Chondrocyte (in vitro differentiated cells): ENCODE data around the gene PODN. TPM values are rescaled to one million over a fixed set of nuclear protein-coding genes. Genes with fewer than 3 reads are reported as not detected.

Source experiments
- DNase-seq: peaks from one replicate; pipeline ENCODE4 v3.0.0; 2021; ENCODE audit warnings: mixed read lengths, low spot score
- H3K27ac Mint-ChIP-seq: one replicate; pipeline ENCODE4 v1.8.0; 2021; ENCODE audit warnings: mild to moderate bottlenecking, moderate library complexity, mixed read lengths; ENCODE audit not compliant: unreplicated experiment
- H3K27me3 Mint-ChIP-seq: 2 replicates; pipeline ENCODE4 v1.8.0; 2021; ENCODE audit warnings: low read depth, mixed read lengths
- H3K36me3 Mint-ChIP-seq: 2 replicates; pipeline ENCODE4 v1.8.0; 2021; ENCODE audit warnings: low read depth, mixed read lengths
- H3K4me1 Mint-ChIP-seq: 2 replicates; pipeline ENCODE4 v1.8.0; 2021; ENCODE audit warnings: low read depth, mild to moderate bottlenecking, mixed read lengths
- H3K4me3 Mint-ChIP-seq: one replicate; pipeline ENCODE4 v1.8.0; 2021; ENCODE audit warnings: mild to moderate bottlenecking, moderate library complexity, mixed read lengths; ENCODE audit not compliant: unreplicated experiment
- H3K9me3 Mint-ChIP-seq: 2 replicates; pipeline ENCODE4 v1.8.0; 2021; ENCODE audit warnings: low read depth, mixed read lengths
- total RNA-seq: library from RNA; stranded (reverse); gene quantifications from 3 replicates; pipeline ENCODE4 v1.2.1, GENCODE V29; 2021
- TF ChIP-seq, protein P1 (sequence below): fragments of 200-600 bp; sonication (generic); IDR thresholded peaks from 2 replicates; pipeline ENCODE4 v1.5.0; 2021; ENCODE audit warnings: antibody characterized with exemption, mild to moderate bottlenecking, moderate library complexity

The PODN gene
- total RNA-seq, 1 donor from 2014 or later = 9.2 TPM

DNA sequence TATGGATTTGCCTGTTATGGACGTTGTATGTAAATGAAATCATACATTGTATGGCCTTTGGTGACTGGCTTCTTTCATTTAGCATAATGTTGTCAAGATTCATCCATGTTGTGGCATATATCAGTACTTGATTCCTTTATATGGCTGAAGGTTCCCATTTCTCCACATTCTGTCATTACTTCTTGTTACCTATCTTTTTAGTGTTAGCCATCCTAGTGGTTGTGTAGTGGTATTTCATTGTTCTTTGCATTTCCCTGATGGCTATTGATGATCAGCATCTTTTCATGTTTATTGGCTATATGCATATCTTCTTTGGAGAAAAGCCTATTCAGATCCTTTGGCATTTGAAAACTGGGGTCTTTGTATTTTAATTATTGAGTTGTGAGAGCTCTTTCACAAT lies 39.8 kb upstream of the PODN start:
- Mint-ChIP-seq H3K9me3 (no peaks in the 10 kb centered on the region), H3K36me3 (no peaks in the 10 kb centered on the region), H3K27ac (no peak overlapping the region), H3K4me3 (no peak overlapping the region), H3K27me3 (no peaks in the 10 kb centered on the region), H3K4me1 (peaks cover 3% of the 10 kb centered on the region)
- TF ChIP-seq, protein P1, sequence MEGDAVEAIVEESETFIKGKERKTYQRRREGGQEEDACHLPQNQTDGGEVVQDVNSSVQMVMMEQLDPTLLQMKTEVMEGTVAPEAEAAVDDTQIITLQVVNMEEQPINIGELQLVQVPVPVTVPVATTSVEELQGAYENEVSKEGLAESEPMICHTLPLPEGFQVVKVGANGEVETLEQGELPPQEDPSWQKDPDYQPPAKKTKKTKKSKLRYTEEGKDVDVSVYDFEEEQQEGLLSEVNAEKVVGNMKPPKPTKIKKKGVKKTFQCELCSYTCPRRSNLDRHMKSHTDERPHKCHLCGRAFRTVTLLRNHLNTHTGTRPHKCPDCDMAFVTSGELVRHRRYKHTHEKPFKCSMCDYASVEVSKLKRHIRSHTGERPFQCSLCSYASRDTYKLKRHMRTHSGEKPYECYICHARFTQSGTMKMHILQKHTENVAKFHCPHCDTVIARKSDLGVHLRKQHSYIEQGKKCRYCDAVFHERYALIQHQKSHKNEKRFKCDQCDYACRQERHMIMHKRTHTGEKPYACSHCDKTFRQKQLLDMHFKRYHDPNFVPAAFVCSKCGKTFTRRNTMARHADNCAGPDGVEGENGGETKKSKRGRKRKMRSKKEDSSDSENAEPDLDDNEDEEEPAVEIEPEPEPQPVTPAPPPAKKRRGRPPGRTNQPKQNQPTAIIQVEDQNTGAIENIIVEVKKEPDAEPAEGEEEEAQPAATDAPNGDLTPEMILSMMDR = no peak
- no peak for DNase-seq

DNA sequence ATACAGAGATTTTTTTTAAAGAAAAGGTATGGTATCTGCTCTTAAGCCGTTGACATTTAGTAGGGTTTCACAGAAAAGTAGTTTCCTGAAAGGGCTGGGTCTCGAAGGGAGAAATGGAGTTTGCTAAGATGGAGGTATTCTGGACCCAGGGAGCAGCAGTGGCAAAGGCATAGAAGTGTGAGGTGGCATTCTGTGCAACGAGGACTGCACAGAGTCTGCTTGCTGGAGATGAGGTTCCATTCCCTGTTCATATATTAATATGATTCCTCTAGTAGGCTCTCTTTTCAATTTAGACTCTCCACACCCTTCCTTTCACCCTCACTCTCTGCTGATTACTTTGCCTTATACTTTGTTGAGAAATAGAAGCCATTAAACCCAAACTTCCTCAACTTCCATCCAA lies 38.5 kb upstream of the PODN start:
- Mint-ChIP-seq H3K9me3 (no peaks in the 10 kb centered on the region), H3K27ac (no peak overlapping the region), H3K4me3 (no peak overlapping the region), H3K27me3 (no peaks in the 10 kb centered on the region), H3K4me1 (peaks cover 3% of the 10 kb centered on the region), H3K36me3 (peaks cover 2% of the 10 kb centered on the region)
- DNase-seq = no peak
- TF ChIP-seq, protein P1 = no peak

DNA sequence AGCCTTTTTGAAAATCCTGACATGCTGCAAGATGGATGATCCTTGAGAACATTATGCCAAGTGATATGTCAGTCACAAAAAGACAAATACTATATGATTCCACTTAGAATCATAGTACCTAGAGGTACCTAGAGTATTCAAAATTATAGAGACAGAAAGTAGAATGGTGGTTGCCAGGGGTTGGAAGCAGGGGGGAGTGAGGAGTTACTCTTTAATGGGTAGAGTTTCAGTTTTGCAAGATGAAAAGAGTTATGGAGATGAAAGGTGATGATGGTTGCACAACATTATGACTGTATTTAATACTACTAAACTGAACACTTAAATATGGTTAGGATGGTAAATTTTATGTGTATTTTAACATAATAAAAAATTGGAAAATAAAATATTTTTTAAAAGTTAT lies 37.9 kb upstream of the PODN start:
- DNase-seq = no peak
- Mint-ChIP-seq H3K27ac (no peak overlapping the region), H3K4me3 (no peak overlapping the region), H3K36me3 (peaks cover 2% of the 10 kb centered on the region), H3K27me3 (no peaks in the 10 kb centered on the region), H3K9me3 (no peaks in the 10 kb centered on the region), H3K4me1 (peaks cover 3% of the 10 kb centered on the region)
- TF ChIP-seq, protein P1 = no peak

DNA sequence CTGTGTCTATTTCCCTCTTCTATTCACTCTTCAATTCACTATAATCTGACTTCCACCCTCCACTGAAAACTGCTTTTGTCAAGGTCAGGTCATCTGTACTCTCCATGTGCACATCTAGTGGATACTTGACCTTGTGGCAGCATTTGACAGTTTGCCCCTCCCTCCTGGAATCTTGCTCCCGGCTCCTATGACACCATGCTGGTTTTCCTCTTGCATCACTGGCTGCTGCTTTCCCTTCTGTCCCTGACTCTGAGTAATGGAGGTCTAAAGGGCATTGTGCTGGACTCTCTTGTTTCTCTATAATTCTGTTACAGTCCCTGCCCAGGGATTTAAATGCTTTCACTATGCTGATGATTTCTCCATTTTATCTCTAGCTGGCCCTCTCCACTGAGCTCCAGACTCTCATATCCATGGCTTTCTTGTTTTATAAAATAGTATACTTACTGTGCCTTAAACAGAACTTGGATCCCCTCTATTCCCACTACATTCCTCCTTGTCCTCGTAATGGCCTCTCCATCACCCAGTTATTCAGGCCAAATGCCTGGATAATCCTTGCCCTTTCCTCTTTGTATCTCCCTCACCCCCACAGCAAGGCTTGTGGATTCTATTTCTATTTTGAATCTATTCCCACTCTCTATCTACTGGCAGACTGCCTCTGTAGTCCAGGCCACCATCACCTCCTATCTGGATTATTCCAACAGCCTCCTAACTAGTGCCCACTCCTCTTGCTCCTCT lies 36.8 kb upstream of the PODN start:
- Mint-ChIP-seq H3K27ac (no peak overlapping the region), H3K27me3 (no peaks in the 10 kb centered on the region), H3K4me3 (no peak overlapping the region), H3K36me3 (peaks cover 2% of the 10 kb centered on the region), H3K9me3 (no peaks in the 10 kb centered on the region), H3K4me1 (no peaks in the 10 kb centered on the region)
- TF ChIP-seq, protein P1 = no peak
- no peak for DNase-seq

DNA sequence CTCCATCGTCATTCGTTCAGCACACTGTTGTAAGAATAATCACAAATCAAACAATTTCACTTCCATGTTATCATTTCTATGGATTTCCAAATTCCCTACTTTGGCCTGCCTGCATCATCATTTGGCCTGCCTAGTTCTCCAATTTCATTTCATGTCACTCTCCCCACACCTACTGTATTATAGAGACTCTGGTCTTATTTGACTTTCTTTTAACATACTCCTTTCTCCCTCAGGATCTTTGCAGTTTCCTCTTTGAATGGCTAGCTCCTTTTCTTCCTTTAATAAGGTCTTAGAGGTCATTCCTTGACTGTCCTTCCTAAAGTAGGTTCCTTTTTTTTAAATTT lies 36.3 kb upstream of the PODN start:
- Mint-ChIP-seq H3K27ac (no peak overlapping the region), H3K9me3 (no peaks in the 10 kb centered on the region), H3K4me1 (no peaks in the 10 kb centered on the region), H3K27me3 (no peaks in the 10 kb centered on the region), H3K4me3 (no peak overlapping the region), H3K36me3 (peaks cover 2% of the 10 kb centered on the region)
- DNase-seq = no peak
- TF ChIP-seq, protein P1 = no peak
